OCI-LY1 (cell line): ENCODE measurements around the gene SIX2.

Experiments used
- H2AFZ ChIP-seq: fragments of 200-600 bp; sonication (generic), shearing (Covaris generic); 2 replicates; pipeline ENCODE4 v1.6.0; 2014; ENCODE audit warnings: antibody characterized with exemption, mild to moderate bottlenecking, low read length
- H3F3A ChIP-seq: fragments of 200-600 bp; sonication (generic), shearing (Covaris generic); 2 replicates; pipeline ENCODE4 v1.6.0; 2014; ENCODE audit warnings: mild to moderate bottlenecking, antibody characterized with exemption, low read length, moderate library complexity; ENCODE audit not compliant: insufficient read depth
- H3K27ac ChIP-seq: fragments of 200-600 bp; sonication (generic); 2 replicates; pipeline ENCODE4 v1.5.1; 2014; ENCODE audit warnings: low read length, mixed run types, mild to moderate bottlenecking, low read depth; ENCODE audit not compliant: poor library complexity, severe bottlenecking
- H3K27me3 ChIP-seq: fragments of 200-600 bp; sonication (generic); 2 replicates; pipeline ENCODE4 v1.6.0; 2014; ENCODE audit warnings: antibody characterized with exemption, mild to moderate bottlenecking, low read length, moderate library complexity; ENCODE audit not compliant: insufficient read depth
- H3K36me3 ChIP-seq: fragments of 200-600 bp; sonication (generic); 2 replicates; pipeline ENCODE4 v1.6.1; 2014; ENCODE audit warnings: mild to moderate bottlenecking, antibody characterized with exemption, low read length, moderate library complexity, mixed read lengths; ENCODE audit not compliant: insufficient read depth
- H3K4me1 ChIP-seq: fragments of 200-600 bp; sonication (generic); 2 replicates; pipeline ENCODE4 v1.5.1; 2014; ENCODE audit warnings: mild to moderate bottlenecking, low read length, moderate library complexity; ENCODE audit not compliant: insufficient read depth, severe bottlenecking
- H3K4me2 ChIP-seq: fragments of 200-600 bp; sonication (generic), shearing (Covaris generic); 2 replicates; pipeline ENCODE4 v1.6.1; 2014; ENCODE audit warnings: low read length
- H3K4me3 ChIP-seq: fragments of 200-600 bp; sonication (generic); 2 replicates; pipeline ENCODE4 v1.5.1; 2014; ENCODE audit warnings: low read length, low read depth, mild to moderate bottlenecking, mixed read lengths; ENCODE audit not compliant: poor library complexity, severe bottlenecking
- H3K79me2 ChIP-seq: fragments of 200-600 bp; shearing (Covaris generic); 2 replicates; pipeline ENCODE4 v1.6.1; 2016; ENCODE audit warnings: mixed run types, low read length, mixed read lengths; ENCODE audit not compliant: insufficient read depth
- H3K9ac ChIP-seq: fragments of 200-600 bp; sonication (generic), shearing (Covaris generic); 2 replicates; pipeline ENCODE4 v1.6.1; 2014; ENCODE audit warnings: mild to moderate bottlenecking, low read length, mixed read lengths
- H3K9me2 ChIP-seq: fragments of 200-600 bp; sonication (generic), shearing (Covaris generic); 2 replicates; pipeline ENCODE4 v1.6.1; 2014; ENCODE audit warnings: low read depth, mild to moderate bottlenecking, low read length, mixed read lengths
- H3K9me3 ChIP-seq: fragments of 200-600 bp; shearing (Covaris generic); 2 replicates; pipeline ENCODE4 v1.6.1; 2014; ENCODE audit warnings: low read length, mixed read lengths
- H4K20me1 ChIP-seq: fragments of 200-600 bp; sonication (generic), shearing (Covaris generic); 2 replicates; pipeline ENCODE4 v1.6.0; 2016; ENCODE audit warnings: mild to moderate bottlenecking, low read length; ENCODE audit not compliant: insufficient read depth
- CTCF ChIP-seq: fragments of 200-600 bp; sonication (generic), shearing (Covaris generic); IDR thresholded peaks from 2 replicates; pipeline ENCODE4 v1.5.1; 2017; ENCODE audit warnings: mild to moderate bottlenecking, antibody characterized with exemption, low read length, moderate library complexity, mixed read lengths
- EZH2 ChIP-seq: fragments of 200-600 bp; sonication (generic), shearing (Covaris generic); IDR thresholded peaks from 2 replicates; pipeline ENCODE4 v1.8.0; 2017; ENCODE audit warnings: borderline replicate concordance, mixed run types, mild to moderate bottlenecking, antibody characterized with exemption, low read length, moderate library complexity, mixed read lengths

The SIX2 gene

GRCh38 chr2:44960871-44961270 is 48.4 kb downstream of the SIX2 start:
- no peaks in the 10 kb centered on the region for H3K27me3 ChIP-seq

GRCh38 chr2:44959855-44960254 is 49.4 kb downstream of the SIX2 start:
- no peaks in the 10 kb centered on the region for H3K9me3 ChIP-seq
- no peaks in the 10 kb centered on the region for H3K9me2 ChIP-seq
- no peaks in the 10 kb centered on the region for H3K27me3 ChIP-seq
- no peak overlapping the region for H3K9ac ChIP-seq
- H3K4me3 ChIP-seq = no peak overlapping the region
- no peaks in the 10 kb centered on the region for H3K79me2 ChIP-seq
- no peak overlapping the region for H3K27ac ChIP-seq
- no peaks in the 10 kb centered on the region for H3K36me3 ChIP-seq
- H3K4me1 ChIP-seq = peaks cover 4% of the 10 kb centered on the region
- H2AFZ ChIP-seq = no peak overlapping the region
- no peaks in the 10 kb centered on the region for H3F3A ChIP-seq
- H4K20me1 ChIP-seq = no peaks in the 10 kb centered on the region
- no peak overlapping the region for H3K4me2 ChIP-seq
- TF ChIP-seq EZH2 (no peak), CTCF (no peak)

More at GRCh38 chr2:44960871-44961270, 48.4 kb downstream of the SIX2 start:
- Histone ChIP-seq H3K4me3 (no peak overlapping the region), H3K9me2 (no peaks in the 10 kb centered on the region), H3K4me1 (peaks cover 2% of the 10 kb centered on the region), H3F3A (no peaks in the 10 kb centered on the region), H4K20me1 (no peaks in the 10 kb centered on the region), H2AFZ (no peak overlapping the region), H3K27ac (no peak overlapping the region), H3K9ac (no peak overlapping the region), H3K4me2 (no peak overlapping the region), H3K36me3 (no peaks in the 10 kb centered on the region), H3K79me2 (no peaks in the 10 kb centered on the region), H3K9me3 (no peaks in the 10 kb centered on the region)
- no peak for TF ChIP-seq EZH2
- TF ChIP-seq CTCF = no peak

- H3K9me2 ChIP-seq = no peaks in the 10 kb centered on the region
- H3K27me3 ChIP-seq = no peaks in the 10 kb centered on the region
- peaks cover 4% of the 10 kb centered on the region for H3K4me1 ChIP-seq
- TF ChIP-seq EZH2 = no peak
- H2AFZ ChIP-seq = no peak overlapping the region
- no peak overlapping the region for H3K27ac ChIP-seq
- H3K36me3 ChIP-seq = no peaks in the 10 kb centered on the region
- no peaks in the 10 kb centered on the region for H4K20me1 ChIP-seq
- no peak overlapping the region for H3K9ac ChIP-seq
- no peaks in the 10 kb centered on the region for H3K9me3 ChIP-seq
- H3K4me2 ChIP-seq = no peak overlapping the region
- H3K79me2 ChIP-seq = no peaks in the 10 kb centered on the region
- H3F3A ChIP-seq = no peaks in the 10 kb centered on the region
- no peak overlapping the region for H3K4me3 ChIP-seq
Observed at GRCh38 chr2:44957656-44958327, 51.5 kb downstream of the SIX2 start.

- H3F3A ChIP-seq = no peaks in the 10 kb centered on the region
- no peak overlapping the region for H2AFZ ChIP-seq
- H3K4me3 ChIP-seq = no peak overlapping the region
- H3K4me1 ChIP-seq = peaks cover 4% of the 10 kb centered on the region
- no peaks in the 10 kb centered on the region for H3K27me3 ChIP-seq
- H4K20me1 ChIP-seq = no peaks in the 10 kb centered on the region
- no peak overlapping the region for H3K9ac ChIP-seq
- no peak overlapping the region for H3K4me2 ChIP-seq
- no peaks in the 10 kb centered on the region for H3K9me3 ChIP-seq
- H3K9me2 ChIP-seq = no peaks in the 10 kb centered on the region
- no peaks in the 10 kb centered on the region for H3K36me3 ChIP-seq
- no peak for TF ChIP-seq CTCF
- no peak for TF ChIP-seq EZH2
- no peaks in the 10 kb centered on the region for H3K79me2 ChIP-seq
- no peak overlapping the region for H3K27ac ChIP-seq
Observed at GRCh38 chr2:44956843-44957242, 52.4 kb downstream of the SIX2 start.
